ENCODE results near the gene KLF1. TPM values are rescaled to one million over a fixed set of nuclear protein-coding genes. Genes with fewer than 3 reads are reported as not detected.

The KLF1 gene
- polyA plus RNA-seq, 1 of the 3 experiments (the other 2 are of a cell fraction), result not detected

- TF ChIP-seq YY1 (IDR thresholded peaks at IDR 0.05; ENCODE audit: low read depth), result no peak
- TF ChIP-seq USF2 (IDR thresholded peaks at IDR 0.05; ENCODE audit: borderline replicate concordance, low read depth, low read length), result no peak
- no peak for TF ChIP-seq ELF1 (IDR thresholded peaks at IDR 0.05)
- TF ChIP-seq SIN3A (IDR thresholded peaks at IDR 0.05; ENCODE audit: borderline replicate concordance, low read depth, low read length), result no peak
- no peak for TF ChIP-seq RXRA (IDR thresholded peaks at IDR 0.05; ENCODE audit: borderline replicate concordance, low read depth)
- no peak for TF ChIP-seq TAF1 (IDR thresholded peaks at IDR 0.05; ENCODE audit: borderline replicate concordance, low read depth, low read length)
These were observed 27.5 kb downstream of the KLF1 start (continued) for GRCh38 chr19:12859546-12859945.

GRCh38 chr19:12858041-12858928 lies 28.7 kb downstream of the KLF1 start:
- no peaks in the 10 kb centered on the region for H3K4me1 ChIP-seq (ENCODE audit: control insufficient read depth in 1 of 2, insufficient read depth in 2 of 2, low read depth in 1 of 2, low read length in 1 of 2)
- no peaks in the 10 kb centered on the region for H4K20me1 ChIP-seq (ENCODE audit: insufficient read depth)
- WGBS (ENCODE audit: low lambda C conversion rate), result 92% methylated on average over 34 of the region's 35 CpGs
- CTCF ChIA-PET, result interaction anchor here (0.9 to 7.9 kb wide), 4 partner anchors 10 to 107 kb away, joined by 3 to 69 read pairs (median 12); no protein-coding TSS in a partner anchor
- H3K9ac ChIP-seq, result no peak overlapping the region
- POLR2A ChIA-PET, result no interaction called here
- DNase-seq, result no peak
- no peaks in the 10 kb centered on the region for H3K79me2 ChIP-seq (ENCODE audit: insufficient read depth)
- H3K4me3 ChIP-seq (ENCODE audit: low read depth in 2 of 2, low read length in 1 of 2), result no peak overlapping the region
- no peak overlapping the region for H3K27ac ChIP-seq (ENCODE audit: low read depth in 2 of 2, low read length in 1 of 2)
- no peaks in the 10 kb centered on the region for H3K36me3 ChIP-seq (replicated peaks in 1 of 2; ENCODE audit: control insufficient read depth in 1 of 2, insufficient read depth in 2 of 2, low read length in 1 of 2)
- H3K9me2 ChIP-seq, result no peaks in the 10 kb centered on the region
- no peak overlapping the region for H3K4me2 ChIP-seq
- H2AFZ ChIP-seq (ENCODE audit: low read depth), result no peak overlapping the region
- H3K9me3 ChIP-seq, result no peaks in the 10 kb centered on the region
- H3K27me3 ChIP-seq (ENCODE audit: insufficient read depth), result no peaks in the 10 kb centered on the region
- no peak for TF ChIP-seq JUND (IDR thresholded peaks at IDR 0.05)
- no peak for TF ChIP-seq YY1 (IDR thresholded peaks at IDR 0.05; ENCODE audit: low read depth)
- TF ChIP-seq RAD21 (IDR thresholded peaks at IDR 0.05; ENCODE audit: low read length), result no peak
- TF ChIP-seq EZH2phosphoT487 (IDR thresholded peaks at IDR 0.05; ENCODE audit: borderline replicate concordance, low read depth), result no peak
- TF ChIP-seq SMC3 (IDR thresholded peaks at IDR 0.05; ENCODE audit: low read depth, low read length), result no peak
- TF ChIP-seq NFIC (IDR thresholded peaks at IDR 0.05; ENCODE audit: borderline replicate concordance), result no peak
- TF ChIP-seq MEF2A (IDR thresholded peaks at IDR 0.05; ENCODE audit: borderline replicate concordance, low read depth), result no peak
- no peak for TF ChIP-seq MXI1 (IDR thresholded peaks at IDR 0.05; ENCODE audit: low read depth, low read length)
- no peak for TF ChIP-seq FOXJ3 (CRISPR knock-in tag; IDR thresholded peaks at IDR 0.05)
- no peak for TF ChIP-seq RXRA (IDR thresholded peaks at IDR 0.05; ENCODE audit: borderline replicate concordance, low read depth)
- TF ChIP-seq PBX3 (IDR thresholded peaks at IDR 0.05), result no peak
- no peak for TF ChIP-seq REST (IDR thresholded peaks at IDR 0.05; ENCODE audit: low read depth, low read length)
- no peak for TF ChIP-seq SIN3A (IDR thresholded peaks at IDR 0.05; ENCODE audit: borderline replicate concordance, low read depth, low read length)
- no peak for TF ChIP-seq RFX5 (IDR thresholded peaks at IDR 0.05; ENCODE audit: low read length)
- no peak for TF ChIP-seq FOXM1 (IDR thresholded peaks at IDR 0.05; ENCODE audit: low read depth)
- no peak for TF ChIP-seq ELF1 (IDR thresholded peaks at IDR 0.05)
- TF ChIP-seq TCF12 (IDR thresholded peaks at IDR 0.05), result no peak
- TF ChIP-seq POLR2AphosphoS5 (IDR thresholded peaks at IDR 0.05; ENCODE audit: low read depth, low read length), result no peak
- TF ChIP-seq GATA2 (CRISPR knock-in tag; IDR thresholded peaks at IDR 0.05), result no peak
- peaks cover 6% of the 10 kb centered on the region for H3F3A ChIP-seq (replicated peaks; ENCODE audit: insufficient read depth)

Measured in SK-N-SH (cell line).